ENCODE data around the gene NT5DC1. TPM values are rescaled to one million over a fixed set of nuclear protein-coding genes. Genes with fewer than 3 reads are reported as not detected.

Gene NT5DC1
- total and polyA plus RNA-seq, 10 of the 15 experiments (the other 5 are each of a cell fraction or from before 2014, with no cell fraction given) = 40.8 to 140 (median 66.8) TPM

- TF ChIP-seq BMI1 (IDR thresholded peaks at IDR 0.05; ENCODE audit: borderline replicate concordance) = no peak
- no peak for TF ChIP-seq SUPT20H (IDR thresholded peaks at IDR 0.05; ENCODE audit: borderline replicate concordance, control insufficient read depth, low read depth, low read length)
- TF ChIP-seq CEBPB (IDR thresholded peaks at IDR 0.05; ENCODE audit: borderline replicate concordance in 1 of 2, low read depth in 2 of 2, low read length in 2 of 2) = no peak
- no peak for TF ChIP-seq HDGF (IDR thresholded peaks at IDR 0.05)
- TF ChIP-seq ZBED1 (IDR thresholded peaks at IDR 0.05; ENCODE audit: borderline replicate concordance) = no peak
- TF ChIP-seq SUZ12 (IDR thresholded peaks at IDR 0.05; ENCODE audit: unreplicated experiment) = no peak
- no peak for TF ChIP-seq RAD21 (IDR thresholded peaks at IDR 0.05; ENCODE audit: insufficient read depth, low read depth, low read length)
- no peak for TF ChIP-seq STAT1 (conservative IDR thresholded peaks at IDR 0.05)
Measured at GRCh38 chr6:116064666-116065065, 36.0 kb upstream of the NT5DC1 start (continued).

GRCh38 chr6:116066789-116067188 is 33.9 kb upstream of the NT5DC1 start:
- Histone ChIP-seq H4K20me1 (ENCODE audit: control insufficient read depth, insufficient read depth) (no peaks in the 10 kb centered on the region), H3K9ac (ENCODE audit: control insufficient read depth, insufficient read depth, low read length) (no peak overlapping the region), H3K4me1 (ENCODE audit: control insufficient read depth, insufficient read depth, low read length) (no peaks in the 10 kb centered on the region), H3K4me2 (ENCODE audit: control insufficient read depth, insufficient read depth) (no peak overlapping the region), H3K79me2 (ENCODE audit: control insufficient read depth, insufficient read depth, low read length) (no peaks in the 10 kb centered on the region), H3K36me3 (ENCODE audit: control insufficient read depth in 2 of 2, insufficient read depth in 2 of 2, low read length in 1 of 2) (no peaks in the 10 kb centered on the region), H3K4me3 (no peak overlapping the region), H3K27me3 (replicated peaks in 1 of 2; ENCODE audit: control insufficient read depth in 2 of 2, insufficient read depth in 2 of 2, low read length in 1 of 2) (no peaks in the 10 kb centered on the region), H3K9me3 (replicated peaks; ENCODE audit: control insufficient read depth, insufficient read depth, low read length) (no peaks in the 10 kb centered on the region), H2AFZ (ENCODE audit: control insufficient read depth, low read depth, low read length) (no peak overlapping the region), H3K27ac (ENCODE audit: control insufficient read depth, insufficient read depth) (no peak overlapping the region)
- CTCF ChIA-PET = interaction anchor here (1.4 to 2.0 kb wide), 4 partner anchors 21 to 46 kb away, joined by 3 to 6 read pairs (median 4); no protein-coding TSS in a partner anchor
- intact Hi-C loops (cut with micrococcal nuclease; ENCODE audit: unreplicated experiment) (no loop called here), in situ Hi-C loops (cut with MboI) (no loop called here)
- DNase-seq (ENCODE audit: low read depth, low spot score) (no peak), ATAC-seq (no peak), FAIRE-seq (no peak)
- BruUV-seq (replicated peaks) = no TSS peak
- SMC1A ChIA-PET (ENCODE audit: uncharacterized antibody, unreplicated experiment) = interaction anchor here (1.2 to 4.5 kb wide), 3 partner anchors 10 to 50 kb away, joined by 3 to 14 read pairs (median 4); no protein-coding TSS in a partner anchor
- RAD21 ChIA-PET (ENCODE audit: unreplicated experiment) = no interaction called here
- 57% methylated on average over 2 of the region's 2 CpGs for WGBS (ENCODE audit: insufficient coverage, insufficient replicate concordance, low lambda C conversion rate, missing lambda C conversion rate)
- POLR2A ChIA-PET = no interaction called here
- TF ChIP-seq ATF7 (IDR thresholded peaks at IDR 0.05; ENCODE audit: low read depth) (no peak), BCL3 (IDR thresholded peaks at IDR 0.05; ENCODE audit: borderline replicate concordance, insufficient read depth, low read depth, low read length, poor library complexity, severe bottlenecking) (no peak), E4F1 (IDR thresholded peaks at IDR 0.05; ENCODE audit: borderline replicate concordance, partially characterized antibody) (no peak), ZSCAN29 (IDR thresholded peaks at IDR 0.05) (no peak), SIX5 (IDR thresholded peaks at IDR 0.05; ENCODE audit: low read depth, low read length, severe bottlenecking) (no peak), SUZ12 (IDR thresholded peaks at IDR 0.05; ENCODE audit: unreplicated experiment) (no peak), JUNB (IDR thresholded peaks at IDR 0.05) (no peak), SIN3A (IDR thresholded peaks at IDR 0.05; ENCODE audit: low read depth, low read length) (no peak), POU2F2 (IDR thresholded peaks at IDR 0.05; ENCODE audit: borderline replicate concordance, low read depth, low read length) (no peak), SRF (IDR thresholded peaks at IDR 0.05; ENCODE audit: low read depth in 2 of 2, low read length in 2 of 2) (no peak), CREM (IDR thresholded peaks at IDR 0.05; ENCODE audit: low read depth) (no peak), GABPA (IDR thresholded peaks at IDR 0.05; ENCODE audit: low read depth) (no peak)

All from GM12878 (cell line).